ENCODE measurements around the gene IHH. TPM values are rescaled to one million over a fixed set of nuclear protein-coding genes. Genes with fewer than 3 reads are reported as not detected.

IHH gene
- total and polyA plus RNA-seq, 2 of the 8 experiments (the other 6 are each of a cell fraction or from before 2014, with no cell fraction given) = 0.03 TPM; not detected in 1

GRCh38 chr2:219057709-219058540 is 2.8 kb downstream of the IHH start (continued):
- peak; percentile 96 for TF ChIP-seq RAD21 (IDR thresholded peaks at IDR 0.05 in 1 of 2, conservative IDR thresholded peaks at IDR 0.05 in 1 of 2; ENCODE audit: low read depth in 2 of 2, low read length in 2 of 2)

All from H1 (cell line).